NT2/D1 (cell line): Measurements from ENCODE around the gene NYNRIN.
A peak's percentile ranks its signal among the peaks of the same experiment; 100 is the strongest.

ENCODE experiments used
- DNase-seq: peaks from one replicate; pipeline ENCODE4 v3.0.0-alpha.2; 2011; ENCODE audit warnings: low read depth, low spot score
- H3K27me3 ChIP-seq: 2 replicates; pipeline ENCODE4 v1.6.0; 2011; ENCODE audit warnings: mild to moderate bottlenecking; ENCODE audit not compliant: insufficient read length, insufficient read depth
- H3K36me3 ChIP-seq: 2 replicates; pipeline ENCODE4 v1.6.1; 2011; ENCODE audit warnings: mild to moderate bottlenecking, low read length, mixed read lengths; ENCODE audit not compliant: insufficient read depth, insufficient read length
- H3K4me1 ChIP-seq: 2 replicates; pipeline ENCODE4 v1.5.1; 2011; ENCODE audit not compliant: insufficient read depth, insufficient read length
- H3K4me3 ChIP-seq: 2 replicates; pipeline ENCODE4 v1.5.1; 2011; ENCODE audit warnings: low read depth; ENCODE audit not compliant: insufficient read length
- H3K9ac ChIP-seq: 2 replicates; pipeline ENCODE4 v1.6.0; 2011; ENCODE audit warnings: low read depth; ENCODE audit not compliant: insufficient read length
- H3K9me3 ChIP-seq: 2 replicates; pipeline ENCODE4 v1.5.1; 2011; ENCODE audit warnings: mild to moderate bottlenecking, low read length; ENCODE audit not compliant: insufficient read depth
- SUZ12 ChIP-seq: IDR thresholded peaks from 2 replicates; pipeline ENCODE4 v1.6.1; 2011; ENCODE audit not compliant: insufficient read length, insufficient read depth; ENCODE audit errors: extremely low read depth
- YY1 ChIP-seq: IDR thresholded peaks from 2 replicates; pipeline ENCODE4 v1.6.1; 2011; ENCODE audit not compliant: insufficient read length, insufficient read depth
- ZNF274 ChIP-seq: IDR thresholded peaks from 2 replicates; pipeline ENCODE4 v1.6.1; 2011; ENCODE audit warnings: mild to moderate bottlenecking, low read depth, low read length

The NYNRIN gene

GRCh38 chr14:24431569-24432258 is 32.9 kb downstream of the NYNRIN start:
- DNase-seq = peak; percentile 86
- no peak for TF ChIP-seq ZNF274
- no peak for TF ChIP-seq SUZ12
- TF ChIP-seq YY1 = no peak
- Histone ChIP-seq H3K9ac (peak overlapping the region; percentile 78), H3K4me1 (peaks cover 13% of the 10 kb centered on the region), H3K9me3 (no peaks in the 10 kb centered on the region), H3K27me3 (peaks cover 11% of the 10 kb centered on the region), H3K36me3 (peaks cover 25% of the 10 kb centered on the region), H3K4me3 (no peak overlapping the region)

GRCh38 chr14:24432259-24433131 is 33.7 kb downstream of the NYNRIN start:
- no peak overlapping the region for H3K4me3 ChIP-seq
- no peaks in the 10 kb centered on the region for H3K9me3 ChIP-seq

DNA sequence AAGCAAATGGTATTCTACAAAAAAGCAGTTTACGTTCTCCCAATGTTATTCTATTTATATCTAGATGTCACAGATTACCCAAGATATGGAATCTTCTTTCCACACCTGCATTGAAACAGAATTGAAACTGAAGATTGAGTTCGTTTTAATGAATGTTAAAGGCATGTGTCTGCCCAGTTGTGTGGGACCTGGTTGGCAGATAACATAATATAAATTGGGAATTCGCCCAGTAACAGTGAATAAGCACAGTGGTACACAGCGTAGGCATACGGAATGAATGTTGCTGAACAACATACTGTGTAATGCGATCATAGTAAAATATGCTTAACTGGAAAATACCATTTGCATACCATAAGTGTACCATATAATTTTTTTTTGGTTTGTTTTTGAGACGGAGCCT is 35.2 kb downstream of the NYNRIN start:
- TF ChIP-seq YY1 (no peak), ZNF274 (no peak), SUZ12 (no peak)
- H3K27me3 ChIP-seq = no peaks in the 10 kb centered on the region
- H3K4me1 ChIP-seq = peaks cover 10% of the 10 kb centered on the region
- no peak for DNase-seq
- no peak overlapping the region for H3K9ac ChIP-seq
- peaks cover 47% of the 10 kb centered on the region for H3K36me3 ChIP-seq
- H3K4me3 ChIP-seq = no peak overlapping the region
- no peaks in the 10 kb centered on the region for H3K9me3 ChIP-seq

More at GRCh38 chr14:24432259-24433131, 33.7 kb downstream of the NYNRIN start:
- no peak overlapping the region for H3K9ac ChIP-seq
- no peak for DNase-seq
- peaks cover 10% of the 10 kb centered on the region for H3K27me3 ChIP-seq
- no peak for TF ChIP-seq YY1
- TF ChIP-seq ZNF274 = no peak
- no peak for TF ChIP-seq SUZ12
- H3K4me1 ChIP-seq = peaks cover 13% of the 10 kb centered on the region
- peaks cover 32% of the 10 kb centered on the region for H3K36me3 ChIP-seq

GRCh38 chr14:24434676-24435075 is 35.9 kb downstream of the NYNRIN start:
- DNase-seq = no peak
- Histone ChIP-seq H3K36me3 (peaks cover 54% of the 10 kb centered on the region), H3K4me1 (peaks cover 10% of the 10 kb centered on the region), H3K9ac (no peak overlapping the region), H3K4me3 (no peak overlapping the region), H3K9me3 (no peaks in the 10 kb centered on the region), H3K27me3 (no peaks in the 10 kb centered on the region)
- TF ChIP-seq YY1 (no peak), SUZ12 (no peak), ZNF274 (no peak)

DNA sequence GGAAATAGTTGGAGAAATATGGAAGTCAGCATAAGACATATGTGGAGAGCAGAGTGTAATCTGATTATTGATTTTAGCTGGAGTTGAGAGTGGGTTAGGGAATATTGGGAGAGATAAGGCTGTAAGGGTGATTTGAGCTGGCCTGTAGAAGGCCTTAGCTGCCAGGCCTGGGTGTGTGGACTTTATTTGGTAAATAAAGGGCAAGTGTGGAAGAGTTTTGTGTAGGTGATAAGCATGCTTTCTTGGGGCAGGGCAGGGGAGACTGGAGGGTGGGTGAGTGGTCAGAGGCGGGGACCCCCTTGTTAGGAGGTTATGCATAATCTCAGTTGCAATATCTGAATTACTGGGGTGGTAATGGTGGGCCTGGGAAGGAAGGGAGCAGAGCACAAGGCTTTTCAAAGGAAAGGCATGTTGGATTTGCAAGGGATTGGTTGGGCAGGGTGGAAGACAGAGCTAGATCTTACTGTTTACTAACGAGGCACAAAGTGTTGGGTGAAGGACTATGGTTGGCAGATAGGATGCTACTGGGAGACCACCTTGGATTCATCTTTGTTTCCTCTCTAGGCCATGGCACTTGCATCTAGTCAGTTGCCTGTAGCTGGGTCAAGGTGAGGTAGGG is 36.5 kb downstream of the NYNRIN start:
- no peaks in the 10 kb centered on the region for H3K27me3 ChIP-seq
- no peaks in the 10 kb centered on the region for H3K9me3 ChIP-seq
- no peak for TF ChIP-seq YY1
- no peak for TF ChIP-seq SUZ12
- TF ChIP-seq ZNF274 = no peak
- peaks cover 10% of the 10 kb centered on the region for H3K4me1 ChIP-seq
- no peak overlapping the region for H3K4me3 ChIP-seq
- DNase-seq = no peak
- H3K9ac ChIP-seq = no peak overlapping the region
- peaks cover 60% of the 10 kb centered on the region for H3K36me3 ChIP-seq

DNA sequence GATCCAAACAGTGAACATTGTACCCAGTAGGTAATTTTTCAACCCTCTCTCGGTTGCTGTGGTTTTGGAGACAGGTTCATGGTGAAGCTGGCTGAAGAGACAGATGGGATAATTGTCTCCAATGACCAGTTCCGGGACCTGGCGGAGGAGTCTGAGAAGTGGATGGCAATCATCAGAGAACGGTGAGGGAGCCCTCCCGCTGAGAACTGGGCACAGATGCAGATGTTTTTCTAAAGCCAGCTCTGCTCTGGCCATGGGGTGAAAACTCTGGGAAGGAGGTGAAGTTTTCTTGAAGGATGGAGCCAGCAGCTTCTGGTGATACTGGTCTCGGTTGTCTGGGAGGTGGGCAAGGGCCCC is 37.2 kb downstream of the NYNRIN start:
- H3K4me1 ChIP-seq = peaks cover 10% of the 10 kb centered on the region
- H3K9me3 ChIP-seq = no peaks in the 10 kb centered on the region
- H3K9ac ChIP-seq = peak overlapping the region; percentile 42

More for the DNA sequence above, 37.2 kb downstream of the NYNRIN start:
- Histone ChIP-seq H3K4me3 (no peak overlapping the region), H3K36me3 (peaks cover 67% of the 10 kb centered on the region), H3K27me3 (no peaks in the 10 kb centered on the region)
- DNase-seq = no peak
- TF ChIP-seq ZNF274 (no peak), SUZ12 (no peak), YY1 (no peak)
